A549 (cell line): ENCODE measurements around the gene SLC25A11.

Experiments
- CTCF ChIP-seq: fragments of >200 bp; sonication (Bioruptor Twin); formaldehyde crosslinking; IDR thresholded peaks from 3 replicates; pipeline ENCODE4 v1.5.1; 2016
- EP300 ChIP-seq, 2 experiments: fragments of >200 bp; sonication (Bioruptor Twin); formaldehyde crosslinking; IDR thresholded peaks; 2 replicates in 1 of 2; 3 replicates in 1 of 2; pipeline ENCODE4 v1.6.1; 2016 to 2017
- HDAC2 ChIP-seq: fragments of 200-600 bp; sonication (generic); IDR thresholded peaks from 2 replicates; pipeline ENCODE4 v1.6.1; 2016
- KDM1A ChIP-seq: fragments of 200-600 bp; sonication (generic); IDR thresholded peaks from 2 replicates; pipeline ENCODE4 v1.6.1; 2016; ENCODE audit warnings: low read depth, mild to moderate bottlenecking
- MAX ChIP-seq: IDR thresholded peaks from 2 replicates; pipeline ENCODE4 v1.6.1; 2012
- MAZ ChIP-seq: fragments of 150-350 bp; IDR thresholded peaks from 2 replicates; pipeline ENCODE4 v1.6.1; 2014; ENCODE audit warnings: antibody characterized with exemption, low read depth, low read length, borderline replicate concordance
- POLR2A ChIP-seq: IDR thresholded peaks from 2 replicates; pipeline ENCODE4 v1.6.1; 2012; ENCODE audit warnings: mild to moderate bottlenecking, low read length
- RFX5 ChIP-seq: fragments of 450-650 bp; IDR thresholded peaks from 2 replicates; pipeline ENCODE4 v1.7.1; 2014; ENCODE audit warnings: antibody characterized with exemption, mild to moderate bottlenecking, moderate library complexity
- RNF2 ChIP-seq: fragments of 200-600 bp; sonication (generic); IDR thresholded peaks from 2 replicates; pipeline ENCODE4 v1.6.1; 2016; ENCODE audit warnings: low read depth, mild to moderate bottlenecking, antibody characterized with exemption, moderate library complexity, borderline replicate concordance
- SMC3 ChIP-seq: fragments of >200 bp; sonication (Bioruptor Twin); formaldehyde crosslinking; IDR thresholded peaks from 3 replicates; pipeline ENCODE4 v1.6.1; 2018; ENCODE audit warnings: inconsistent platforms
- SREBF2 ChIP-seq: fragments of 450-650 bp; IDR thresholded peaks from 2 replicates; pipeline ENCODE4 v1.6.1; 2014; ENCODE audit warnings: mild to moderate bottlenecking, moderate library complexity
- USF2 ChIP-seq: fragments of 450-650 bp; IDR thresholded peaks from 2 replicates; pipeline ENCODE4 v1.6.1; 2014; ENCODE audit warnings: antibody characterized with exemption

GRCh38 chr17:4980644-4981216 is 40.9 kb upstream of the SLC25A11 start:
- no peak for TF ChIP-seq POLR2A
- TF ChIP-seq SREBF2, result no peak
- TF ChIP-seq CTCF, result peak; percentile 73
- peak; percentile 84 for TF ChIP-seq SMC3
- TF ChIP-seq HDAC2, result no peak
- TF ChIP-seq KDM1A, result no peak
- TF ChIP-seq RNF2, result no peak
- no peak for TF ChIP-seq MAZ
- TF ChIP-seq MAX, result no peak
- no peak for TF ChIP-seq USF2
- no peak for TF ChIP-seq RFX5
- no peak for TF ChIP-seq EP300 (IDR thresholded peaks at IDR 0.05)
